Measurements from ENCODE around the gene PCK2. TPM values are rescaled to one million over a fixed set of nuclear protein-coding genes. Genes with fewer than 3 reads are reported as not detected.
"Not testable (repeated sequence)": the region's sequence is repeated elsewhere in the genome, so short reads cannot be mapped to it uniquely, and the experiment has no call there.

Gene PCK2
- 10 to 100 TPM; 57.4 to 60.3 TPM for total RNA-seq

- CTCF ChIA-PET: interaction anchor here (1.3 to 9.6 kb wide), 6 partner anchors 12 to 148 kb away, joined by 3 to 138 read pairs (median 7); partner anchors contain the start of genes DCAF11, IRF9 and TINF2
Measured at GRCh38 chr14:24093901-24094840, at the start of gene PCK2. Gene PCK2, plus strand, starts transcription at chr14:24094311. Its CDS starts 95 bp downstream, at chr14:24094406.

GRCh38 chr14:24049002-24049401, 45.1 kb upstream of the PCK2 start:
- peaks cover 42% of the 10 kb centered on the region for H3K27me3 Mint-ChIP-seq
- H3K36me3 Mint-ChIP-seq (ENCODE audit: low read depth); POLR2A ChIA-PET; H3K4me3 Mint-ChIP-seq; H3K27ac Mint-ChIP-seq; H3K9me3 Mint-ChIP-seq; DNase-seq; CTCF ChIA-PET: not testable (repeated sequence)
- peaks cover 21% of the 10 kb centered on the region for H3K4me1 Mint-ChIP-seq

More at GRCh38 chr14:24093901-24094840, at the start of gene PCK2:
- Mint-ChIP-seq H3K9me3 (no peaks in the 10 kb centered on the region), H3K36me3 (ENCODE audit: low read depth) (peaks cover 28% of the 10 kb centered on the region), H3K27me3 (no peaks in the 10 kb centered on the region), H3K4me1 (peaks cover 35% of the 10 kb centered on the region), H3K4me3 (peak within 1 kb of the TSS; percentile 100), H3K27ac (peak within 1 kb of the TSS; percentile 98)
- POLR2A ChIA-PET: interaction anchor here (0.7 to 2.7 kb wide), 3 partner anchors 11 to 20 kb away, joined by 8 to 13 read pairs (median 9); partner anchors contain the start of genes DCAF11 and NRL
- DNase-seq: peak; percentile 79

- CTCF ChIA-PET: interaction anchor here (0.8 to 1.1 kb wide), 2 partner anchors 44 to 58 kb away, joined by 3 read pairs; partner anchors contain the start of gene PCK2
- POLR2A ChIA-PET; H3K36me3 Mint-ChIP-seq (ENCODE audit: low read depth); H3K27ac Mint-ChIP-seq; DNase-seq; H3K9me3 Mint-ChIP-seq: not testable (repeated sequence)
- Mint-ChIP-seq H3K4me1 (peaks cover 21% of the 10 kb centered on the region), H3K27me3 (peaks cover 41% of the 10 kb centered on the region), H3K4me3 (peak overlapping the region; percentile 73)
Measured at GRCh38 chr14:24050753-24051152, 43.4 kb upstream of the PCK2 start.

- ChIA-PET POLR2A (interaction anchor here (0.6 kb wide), 1 partner anchor 9 kb away, joined by 3 read pairs; no protein-coding TSS in a partner anchor), CTCF (interaction anchor here (0.7 to 1.9 kb wide), 8 partner anchors 10 to 110 kb away, joined by 3 to 5 read pairs (median 4); partner anchors contain the start of genes CPNE6, IRF9 and PCK2)
- Mint-ChIP-seq H3K9me3 (no peaks in the 10 kb centered on the region), H3K27ac (peak overlapping the region; percentile 82), H3K4me3 (peak overlapping the region; percentile 73), H3K4me1 (peaks cover 21% of the 10 kb centered on the region), H3K27me3 (peaks cover 40% of the 10 kb centered on the region), H3K36me3 (ENCODE audit: low read depth) (no peaks in the 10 kb centered on the region)
- DNase-seq: no peak
Measured at GRCh38 chr14:24051176-24051788, 42.8 kb upstream of the PCK2 start.

GRCh38 chr14:24051789-24052655, 42.1 kb upstream of the PCK2 start, which contains the start of gene CARMIL3:
Gene CARMIL3, plus strand, starts transcription at chr14:24052009. Its CDS starts 145 bp downstream, at chr14:24052154.
- Mint-ChIP-seq H3K9me3 (no peaks in the 10 kb centered on the region), H3K4me3 (peak within 1 kb of the TSS; percentile 73), H3K27ac (peak within 1 kb of the TSS; percentile 82), H3K27me3 (peaks cover 37% of the 10 kb centered on the region), H3K4me1 (peaks cover 21% of the 10 kb centered on the region), H3K36me3 (ENCODE audit: low read depth) (no peaks in the 10 kb centered on the region)
- peak; percentile 63 for DNase-seq
- POLR2A ChIA-PET: interaction anchor here (0.6 kb wide), 2 partner anchors 9 to 55 kb away, joined by 3 to 4 read pairs; no protein-coding TSS in a partner anchor
- CTCF ChIA-PET: interaction anchor here (0.7 to 1.9 kb wide), 9 partner anchors 10 to 109 kb away, joined by 3 to 5 read pairs (median 4); partner anchors contain the start of genes CPNE6 and IRF9

- DNase-seq: no peak
- no peaks in the 10 kb centered on the region for H3K9me3 Mint-ChIP-seq
- peaks cover 21% of the 10 kb centered on the region for H3K4me1 Mint-ChIP-seq
- H3K4me3 Mint-ChIP-seq: peak overlapping the region; percentile 62
- ChIA-PET POLR2A (interaction anchor here (0.6 kb wide), 1 partner anchor 54 kb away, joined by 4 read pairs; no protein-coding TSS in a partner anchor), CTCF (interaction anchor here (1.0 to 1.9 kb wide), 5 partner anchors 18 to 85 kb away, joined by 3 to 5 read pairs (median 4); partner anchors contain the start of gene CPNE6)
- peaks cover 36% of the 10 kb centered on the region for H3K27me3 Mint-ChIP-seq
- H3K36me3 Mint-ChIP-seq (ENCODE audit: low read depth): no peaks in the 10 kb centered on the region
- peak overlapping the region; percentile 20 for H3K27ac Mint-ChIP-seq
Measured at GRCh38 chr14:24052656-24053547, 41.2 kb upstream of the PCK2 start.

- no peaks in the 10 kb centered on the region for H3K9me3 Mint-ChIP-seq
- ChIA-PET CTCF (interaction anchor here (1.1 to 1.6 kb wide), 3 partner anchors 10 to 107 kb away, joined by 3 to 5 read pairs (median 4); partner anchors contain the start of genes CPNE6 and IRF9), POLR2A (no interaction called here)
- DNase-seq: no peak
- peaks cover 33% of the 10 kb centered on the region for H3K27me3 Mint-ChIP-seq
- H3K4me3 Mint-ChIP-seq: peak overlapping the region; percentile 62
- no peak overlapping the region for H3K27ac Mint-ChIP-seq
- H3K4me1 Mint-ChIP-seq: peaks cover 23% of the 10 kb centered on the region
- H3K36me3 Mint-ChIP-seq (ENCODE audit: low read depth): no peaks in the 10 kb centered on the region
Measured at GRCh38 chr14:24053548-24054323, 40.4 kb upstream of the PCK2 start.

- no peaks in the 10 kb centered on the region for H3K9me3 Mint-ChIP-seq
- peaks cover 31% of the 10 kb centered on the region for H3K27me3 Mint-ChIP-seq
- no peaks in the 10 kb centered on the region for H3K36me3 Mint-ChIP-seq (ENCODE audit: low read depth)
- ChIA-PET POLR2A (no interaction called here), CTCF (interaction anchor here (1.1 to 1.6 kb wide), 3 partner anchors 11 to 107 kb away, joined by 3 to 5 read pairs (median 4); partner anchors contain the start of genes CPNE6 and IRF9)
- H3K27ac Mint-ChIP-seq: no peak overlapping the region
- H3K4me3 Mint-ChIP-seq: no peak overlapping the region
- peaks cover 23% of the 10 kb centered on the region for H3K4me1 Mint-ChIP-seq
- no peak for DNase-seq
Measured at GRCh38 chr14:24054324-24054641, 39.8 kb upstream of the PCK2 start.

GRCh38 chr14:24054646-24055045, 39.5 kb upstream of the PCK2 start:
- H3K9me3 Mint-ChIP-seq: no peaks in the 10 kb centered on the region
- no peaks in the 10 kb centered on the region for H3K36me3 Mint-ChIP-seq (ENCODE audit: low read depth)
- H3K4me1 Mint-ChIP-seq: peaks cover 23% of the 10 kb centered on the region
- no peak for DNase-seq
- no peak overlapping the region for H3K27ac Mint-ChIP-seq
- H3K27me3 Mint-ChIP-seq: peaks cover 31% of the 10 kb centered on the region
- CTCF ChIA-PET: interaction anchor here (1.1 to 1.6 kb wide), 3 partner anchors 11 to 106 kb away, joined by 3 to 5 read pairs (median 4); partner anchors contain the start of genes CPNE6 and IRF9
- POLR2A ChIA-PET: no interaction called here
- H3K4me3 Mint-ChIP-seq: no peak overlapping the region

- Mint-ChIP-seq H3K4me3 (no peak overlapping the region), H3K27ac (no peak overlapping the region), H3K9me3 (no peaks in the 10 kb centered on the region), H3K27me3 (peaks cover 21% of the 10 kb centered on the region), H3K4me1 (peaks cover 21% of the 10 kb centered on the region), H3K36me3 (ENCODE audit: low read depth) (no peaks in the 10 kb centered on the region)
- ChIA-PET POLR2A (interaction anchor here (0.6 kb wide), 1 partner anchor 70 kb away, joined by 3 read pairs; no protein-coding TSS in a partner anchor), CTCF (interaction anchor here (0.6 to 1.1 kb wide), 3 partner anchors 12 to 277 kb away, joined by 3 read pairs; partner anchors contain the start of gene IRF9)
- no peak for DNase-seq
Measured at GRCh38 chr14:24055971-24056799, 37.9 kb upstream of the PCK2 start.
